GM19324 (cell line): ENCODE results near the gene FRAS1.
"Not testable (repeated sequence)": the region's sequence is repeated elsewhere in the genome, so short reads cannot be mapped to it uniquely, and the experiment has no call there.

Source experiments
- ATAC-seq: cut with Tn5 transposase; IDR thresholded peaks from one replicate; pipeline ENCODE4 v1.9.1; 2021; ENCODE audit warnings: mild to moderate bottlenecking, moderate library complexity; ENCODE audit not compliant: unreplicated experiment, low FRiP score

FRAS1 gene

DNA sequence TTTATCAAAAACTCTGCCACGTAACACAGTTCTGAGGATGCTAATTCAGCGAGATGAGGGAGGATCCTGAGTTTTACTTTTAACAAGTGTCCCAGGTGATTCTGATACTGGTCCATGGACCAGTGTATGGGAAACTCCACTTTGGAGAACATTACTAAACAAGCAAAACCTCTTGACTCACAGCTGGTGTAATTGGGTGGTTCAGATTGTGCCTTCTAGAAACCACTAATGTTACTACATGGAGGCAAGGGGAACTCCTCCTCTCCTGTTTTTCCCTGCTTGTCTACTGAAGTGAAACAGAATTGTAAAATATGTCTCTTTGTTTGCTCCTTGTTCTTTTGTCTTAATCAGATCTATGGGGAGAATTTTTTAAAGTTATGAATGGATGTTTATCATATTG lies 62.6 kb downstream of the FRAS1 start:
- no peak for ATAC-seq

DNA sequence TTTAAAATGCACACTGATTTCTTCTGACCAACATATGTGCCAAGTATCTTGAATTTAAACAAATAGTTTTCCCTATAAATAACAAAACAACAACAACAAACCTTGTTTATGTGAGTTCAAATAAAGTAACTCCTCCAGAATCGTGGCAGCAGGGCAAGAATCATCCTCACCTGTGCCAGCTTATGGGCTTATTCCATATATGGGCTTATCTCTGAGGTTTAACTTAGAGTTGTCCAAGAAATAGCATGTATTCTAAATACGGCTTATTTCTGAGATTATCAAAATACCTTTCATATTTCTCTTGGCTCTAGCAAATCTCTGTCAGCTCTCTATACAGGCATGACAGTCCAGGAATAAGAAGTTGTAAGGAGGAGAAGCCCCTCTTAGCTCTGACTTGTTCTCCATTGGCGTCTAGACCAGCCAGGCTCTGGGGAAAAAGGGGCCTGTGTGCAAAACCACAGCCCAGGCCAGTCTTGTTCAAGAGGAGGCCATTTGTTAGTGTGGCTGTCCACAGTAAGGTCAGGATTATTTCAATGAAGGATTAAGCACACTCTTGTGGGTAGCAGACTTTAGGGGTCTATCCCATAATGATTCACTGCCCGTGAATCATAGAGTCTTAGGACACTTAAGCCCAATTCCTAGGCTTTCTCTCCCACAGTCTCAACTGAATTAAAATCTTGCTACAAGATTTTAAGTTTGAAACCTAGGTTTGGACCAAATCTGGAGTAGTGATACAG lies 63.2 kb downstream of the FRAS1 start:
- ATAC-seq, result no peak

DNA sequence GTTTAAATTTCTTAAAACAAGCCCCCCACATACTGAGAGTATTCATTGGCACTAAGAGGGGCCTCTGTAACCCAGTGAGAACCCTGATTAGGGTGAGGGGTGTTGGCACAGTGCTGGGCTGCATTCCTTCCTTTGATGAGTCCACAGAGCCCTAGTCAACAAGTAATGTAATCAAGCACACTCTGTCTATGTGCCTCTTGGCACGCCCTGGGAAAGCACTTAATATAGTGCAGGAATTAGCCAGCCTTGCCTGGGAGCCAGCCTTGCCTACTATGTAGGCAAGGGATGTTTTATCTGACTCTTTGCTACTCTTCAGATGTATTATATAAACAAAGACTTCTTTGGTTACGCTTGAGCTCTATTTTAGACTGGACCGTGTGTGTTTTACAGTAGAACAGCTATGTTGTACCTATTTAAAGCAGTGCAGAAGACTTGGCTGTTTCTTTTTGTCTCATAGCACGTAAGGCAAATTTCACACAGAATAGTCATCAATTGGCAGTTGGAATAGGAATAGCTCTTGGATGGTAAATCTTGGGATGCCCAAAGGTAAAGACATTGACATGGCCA lies 64.3 kb downstream of the FRAS1 start:
- no peak for ATAC-seq

DNA sequence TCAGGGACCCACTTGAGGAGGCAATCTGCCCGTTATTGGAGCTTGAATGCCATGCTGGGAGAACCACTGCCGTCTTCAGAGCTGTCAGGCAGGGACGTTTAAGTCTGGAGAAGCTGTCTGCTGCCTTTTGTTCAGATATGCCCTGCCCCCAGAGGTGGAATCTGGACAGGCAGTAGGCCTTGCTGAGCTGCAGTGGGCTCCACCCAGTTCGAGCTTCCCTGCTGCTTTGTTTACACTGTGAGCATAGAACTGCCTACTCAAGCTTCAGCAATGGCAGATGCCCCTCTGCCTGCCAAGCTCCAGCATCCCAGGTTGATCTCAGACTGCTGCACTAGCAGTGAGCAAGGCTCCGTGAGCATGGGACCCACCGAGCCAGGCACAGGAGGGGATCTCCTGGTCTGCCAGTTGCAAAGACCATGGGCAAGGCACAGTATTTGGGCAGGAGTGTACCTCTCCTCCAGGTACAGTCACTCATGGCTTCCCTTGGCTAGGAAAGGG lies 68.8 kb downstream of the FRAS1 start:
- ATAC-seq, result not testable (repeated sequence)

DNA sequence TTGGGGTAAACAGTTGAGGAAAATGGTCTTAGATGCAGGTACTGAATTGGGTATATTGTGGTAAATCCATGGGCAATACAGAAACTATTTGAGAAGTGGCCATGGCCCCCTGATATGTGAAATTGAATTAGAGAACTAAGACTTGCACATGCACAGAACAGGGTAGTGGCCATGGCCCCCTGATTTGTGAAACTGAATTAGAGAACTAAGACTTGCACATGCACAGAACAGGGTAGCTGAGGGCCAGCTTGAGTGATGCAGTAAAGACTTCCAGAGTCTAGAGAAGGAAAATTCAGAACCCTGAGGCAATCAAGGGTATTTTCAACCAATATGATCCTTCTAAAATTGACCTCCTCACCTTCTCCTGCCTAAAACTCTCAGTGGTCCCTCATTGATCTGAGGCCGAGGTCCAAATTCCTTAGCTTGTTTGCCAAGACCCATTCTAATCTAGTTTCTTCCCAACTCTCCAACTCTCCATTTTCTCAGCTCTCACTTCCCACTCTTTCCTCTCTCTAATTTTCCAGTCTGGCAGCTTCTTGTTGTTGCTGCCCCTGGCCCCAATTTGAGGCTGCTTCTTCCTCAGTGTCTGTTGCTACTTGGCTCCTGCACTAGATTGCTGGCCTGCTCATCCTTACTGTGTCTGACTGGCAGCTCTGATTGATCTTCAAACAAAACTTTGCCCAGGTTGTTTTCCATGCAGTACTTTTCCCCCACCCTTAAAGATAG lies 72.4 kb downstream of the FRAS1 start:
- ATAC-seq, result no peak

DNA sequence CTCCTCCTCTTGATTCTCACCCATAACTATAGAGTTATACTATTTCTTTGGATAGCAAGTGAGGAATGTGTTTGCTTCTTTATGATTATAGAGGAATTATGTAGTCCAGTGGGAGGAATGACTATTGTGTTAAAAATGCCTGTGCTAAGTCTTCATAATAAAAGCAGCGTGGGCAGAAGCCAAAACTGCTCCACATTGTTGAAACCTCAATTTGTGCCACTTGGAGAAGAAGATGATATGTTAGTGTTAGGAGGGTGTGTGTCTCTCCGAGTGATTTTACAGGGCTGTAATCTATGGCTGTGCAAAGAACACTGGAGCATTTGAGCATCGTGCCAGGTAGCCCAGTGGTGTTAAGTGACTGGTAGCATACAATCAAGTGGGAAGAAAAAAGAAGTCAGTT lies 74.3 kb downstream of the FRAS1 start:
- ATAC-seq, result no peak

DNA sequence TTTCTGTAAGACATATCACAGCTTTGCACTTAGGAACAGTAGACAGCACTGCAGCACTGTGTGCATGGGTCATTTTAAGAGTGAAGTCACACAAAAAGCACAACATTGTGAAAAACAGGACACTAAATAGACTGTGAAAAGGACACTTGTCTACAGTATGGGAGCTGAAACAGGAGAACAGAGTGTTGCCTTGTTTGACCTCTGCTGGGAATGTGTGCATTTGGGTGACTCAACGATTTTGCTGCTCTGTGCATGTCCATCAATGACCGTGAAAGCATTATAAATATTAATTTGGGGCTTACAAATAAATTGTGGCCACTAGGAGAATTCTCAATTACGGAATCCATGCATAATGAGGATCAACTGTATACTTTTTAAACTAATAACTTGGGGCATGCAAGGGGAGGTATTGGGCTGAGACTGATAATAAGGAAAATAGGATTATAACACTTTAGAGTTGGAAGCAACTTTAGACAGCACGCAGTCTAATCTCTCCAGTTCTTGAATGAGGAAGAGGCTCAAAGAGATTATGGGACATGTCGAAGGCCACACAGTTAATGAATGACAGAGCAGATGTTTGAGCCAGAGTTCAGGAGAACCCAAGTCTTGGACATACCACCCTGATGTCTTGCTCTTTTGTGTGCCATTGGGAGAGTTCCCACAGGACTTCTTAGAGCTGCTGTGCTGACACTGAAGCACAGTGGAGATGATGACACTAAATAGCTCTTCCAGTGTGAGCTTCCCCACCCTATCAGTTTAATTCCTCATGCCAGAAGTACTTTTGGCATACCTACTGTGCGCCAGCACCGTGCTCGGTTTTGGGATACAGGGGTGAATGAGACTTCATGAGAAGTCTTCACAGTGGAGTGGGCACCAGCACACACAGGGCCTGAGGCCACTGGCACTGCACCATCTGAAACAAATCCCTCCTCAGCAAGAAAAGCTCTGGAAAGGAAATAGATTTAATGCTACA lies 79.3 kb downstream of the FRAS1 start:
- no peak for ATAC-seq

DNA sequence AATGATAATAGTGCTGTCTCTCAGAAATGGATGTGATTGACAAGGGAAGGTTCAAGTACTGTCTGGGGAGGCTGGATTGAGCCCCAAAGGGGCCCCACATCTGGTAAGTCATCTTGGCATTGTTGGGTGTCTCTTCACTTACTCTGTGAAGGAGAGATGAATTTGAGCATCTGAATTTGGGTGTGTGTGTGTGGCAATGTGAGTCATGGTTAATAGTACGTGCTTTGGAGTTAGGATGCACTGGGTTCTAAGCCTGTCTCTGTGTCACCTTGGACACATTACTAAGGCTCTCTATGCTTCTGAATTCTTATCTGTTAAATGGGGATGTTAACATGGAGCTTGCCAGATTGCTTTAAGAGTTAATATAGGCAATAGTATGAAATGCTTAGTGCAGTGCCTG lies 80.4 kb downstream of the FRAS1 start:
- ATAC-seq, result no peak

DNA sequence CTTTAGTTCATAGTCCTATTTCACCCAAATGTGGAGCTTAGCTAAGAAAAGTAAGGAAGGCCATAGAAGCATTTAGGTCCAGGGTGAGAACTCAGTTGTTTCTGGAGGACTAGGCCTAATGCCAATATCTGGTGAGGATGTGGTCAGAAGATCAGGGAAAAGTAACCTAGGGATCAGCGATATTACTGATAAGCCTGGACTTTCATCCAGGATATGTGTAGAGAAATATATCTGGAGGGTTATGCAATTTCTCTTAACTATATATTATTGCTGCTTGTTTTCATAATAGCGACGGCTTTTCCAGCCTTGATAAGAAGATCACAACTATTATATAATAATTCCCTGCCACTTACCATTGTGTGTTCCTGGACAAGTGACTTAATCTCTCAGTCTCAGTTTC lies 81.1 kb downstream of the FRAS1 start:
- ATAC-seq, result no peak

DNA sequence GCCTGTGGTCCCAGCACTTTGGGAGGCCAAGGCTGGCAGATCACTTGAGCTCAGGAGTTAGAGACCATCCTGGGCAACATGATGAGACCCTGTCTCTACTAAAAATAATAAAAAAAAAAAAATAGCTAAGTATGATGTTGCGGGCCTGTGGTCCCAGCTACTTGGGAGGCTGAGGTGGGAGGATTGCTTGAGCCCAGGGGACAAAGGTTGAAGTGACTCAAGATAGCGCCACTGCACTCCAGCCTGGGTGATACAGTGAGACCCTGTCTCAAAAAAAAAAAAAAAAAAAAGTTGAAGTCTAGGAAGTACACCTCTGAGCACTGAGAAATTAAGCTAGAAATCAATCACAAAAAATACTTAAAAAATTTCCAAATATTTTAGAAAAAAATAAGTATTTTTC lies 86.5 kb downstream of the FRAS1 start:
- ATAC-seq, result no peak

DNA sequence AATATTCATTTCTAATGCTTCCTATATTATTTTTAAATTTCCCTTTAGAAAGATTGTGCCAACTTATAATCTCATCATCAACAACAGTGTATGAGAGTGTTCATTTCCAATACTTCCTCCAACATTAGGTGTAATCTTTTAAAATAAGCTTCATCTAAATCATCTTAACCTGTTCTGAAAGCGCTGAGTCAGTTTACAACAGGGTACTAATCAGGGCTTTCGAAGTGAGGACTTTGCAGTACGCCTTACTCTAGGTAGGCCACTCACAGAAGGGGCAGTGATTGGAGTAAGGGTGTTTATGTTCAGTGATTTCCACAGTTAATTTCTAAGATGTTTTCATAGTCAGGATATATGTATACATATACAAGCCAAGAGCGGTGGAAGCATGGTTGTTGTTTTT lies 87.9 kb downstream of the FRAS1 start:
- ATAC-seq, result no peak

DNA sequence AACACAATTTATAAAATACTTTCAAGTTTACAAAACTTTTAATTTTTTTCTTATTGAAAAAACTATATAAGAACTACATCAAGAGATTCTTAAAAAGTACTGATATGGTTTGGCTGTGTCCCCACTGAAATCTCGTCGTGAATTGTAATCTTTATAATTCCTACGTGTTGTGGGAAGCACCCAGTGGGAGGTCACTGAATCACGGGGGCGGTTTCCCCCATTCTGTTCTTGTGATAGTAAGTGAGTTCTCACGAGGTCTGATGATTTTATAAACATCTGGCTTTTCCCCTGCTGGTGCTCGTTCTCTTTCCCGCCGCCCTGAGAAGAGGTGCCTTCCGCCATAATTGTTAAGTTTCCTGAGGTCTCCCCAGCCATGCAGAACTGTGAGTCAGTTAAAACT lies 88.5 kb downstream of the FRAS1 start:
- no peak for ATAC-seq

DNA sequence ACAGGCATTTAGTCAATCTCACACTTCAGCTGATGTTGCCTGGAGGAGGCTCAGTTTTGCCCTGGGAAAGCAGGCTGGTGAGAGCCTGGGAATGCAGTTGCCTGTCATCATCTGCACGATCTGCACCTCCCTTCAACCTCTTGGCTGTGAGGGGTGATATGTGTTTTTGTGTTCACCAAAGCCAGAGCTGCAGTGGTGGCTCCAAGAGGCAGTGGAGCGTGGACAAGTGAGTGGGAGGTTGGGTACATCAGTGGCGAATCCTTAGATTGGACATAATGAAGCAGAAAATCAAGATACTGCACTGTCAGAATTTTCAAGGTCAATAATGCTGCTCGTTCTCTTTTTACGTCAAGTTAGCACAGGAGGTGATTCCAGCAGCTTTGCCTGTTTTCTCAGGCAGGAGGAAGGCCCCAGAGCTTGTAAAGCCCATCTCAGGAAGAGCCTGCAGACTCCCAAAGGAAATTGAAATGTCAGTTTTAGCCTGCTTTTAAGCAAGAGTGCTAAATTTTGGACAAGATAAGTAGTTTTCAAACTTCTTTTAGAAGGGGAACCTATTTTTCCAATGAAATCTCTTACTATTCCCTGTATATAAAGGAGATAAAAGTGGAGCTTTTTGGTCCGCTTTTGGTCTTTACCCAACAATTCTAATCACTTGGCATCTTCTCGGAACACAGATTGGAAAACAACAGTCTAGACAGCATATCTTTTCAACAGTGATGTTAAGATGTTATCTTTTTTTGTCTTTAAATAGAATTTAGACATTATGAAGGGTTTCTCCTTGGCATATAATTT lies 92.8 kb downstream of the FRAS1 start:
- ATAC-seq, result no peak

DNA sequence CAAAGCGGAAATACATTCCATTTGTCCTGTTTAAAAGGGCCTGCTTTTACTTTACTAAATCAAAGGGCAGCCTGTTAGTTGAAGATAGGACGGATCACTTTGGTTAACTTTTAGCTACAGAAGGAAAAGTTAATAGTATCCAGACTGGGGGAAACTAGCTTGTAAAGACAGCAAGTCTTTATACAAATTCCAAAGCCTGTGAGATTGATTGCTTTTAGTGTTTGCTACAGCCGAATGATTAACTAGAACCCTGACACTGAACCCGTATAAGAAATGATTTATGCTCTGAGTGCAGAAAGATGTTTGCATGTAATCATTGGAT lies 93.4 kb downstream of the FRAS1 start:
- no peak for ATAC-seq

DNA sequence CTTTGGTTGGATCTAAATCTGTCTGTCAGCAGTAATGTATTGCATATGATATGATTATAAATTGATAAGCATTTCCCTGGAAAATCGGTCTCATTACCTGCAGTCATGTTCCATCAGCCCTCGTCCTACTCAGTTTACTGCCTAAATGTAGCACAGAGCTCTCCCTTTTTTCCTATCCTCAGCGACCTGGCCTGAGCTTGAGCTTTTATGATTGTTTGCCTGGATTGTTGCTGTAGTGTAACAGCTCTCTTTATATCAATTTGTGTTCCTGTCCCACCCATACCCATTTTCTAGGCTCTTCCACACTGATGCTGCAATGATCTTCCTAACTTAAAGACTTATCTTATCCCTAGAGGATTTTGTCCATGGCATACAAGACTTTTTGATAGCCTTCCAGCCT lies 95.7 kb downstream of the FRAS1 start:
- ATAC-seq, result no peak

DNA sequence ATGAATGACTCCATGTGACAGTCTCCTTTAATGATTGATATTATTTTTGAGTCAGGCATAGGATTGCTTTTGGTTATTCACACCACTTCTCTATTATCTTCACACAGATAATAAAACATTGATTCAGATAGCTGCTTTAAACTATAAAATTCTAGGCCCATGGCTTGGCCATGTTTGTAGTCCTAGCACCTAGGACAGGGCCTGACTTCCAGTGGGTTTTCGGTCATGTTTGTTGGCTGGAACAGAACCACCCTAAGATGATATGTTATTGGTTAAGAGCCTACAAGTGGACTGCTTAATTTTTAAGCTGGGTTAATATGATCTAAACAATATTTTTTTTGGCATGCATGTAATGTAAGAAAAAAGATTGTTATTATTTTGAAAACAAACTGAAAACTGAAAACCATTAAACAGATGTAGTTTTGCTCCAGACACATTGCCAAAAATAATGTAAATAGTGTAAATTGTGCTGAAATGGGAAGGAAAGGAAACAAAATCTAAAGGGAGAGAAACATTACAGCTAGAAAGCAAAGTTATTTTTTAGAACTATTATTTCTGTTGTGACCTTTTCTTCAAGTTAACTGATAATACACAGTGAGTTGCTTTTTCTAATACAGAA lies 98.0 kb downstream of the FRAS1 start:
- no peak for ATAC-seq

DNA sequence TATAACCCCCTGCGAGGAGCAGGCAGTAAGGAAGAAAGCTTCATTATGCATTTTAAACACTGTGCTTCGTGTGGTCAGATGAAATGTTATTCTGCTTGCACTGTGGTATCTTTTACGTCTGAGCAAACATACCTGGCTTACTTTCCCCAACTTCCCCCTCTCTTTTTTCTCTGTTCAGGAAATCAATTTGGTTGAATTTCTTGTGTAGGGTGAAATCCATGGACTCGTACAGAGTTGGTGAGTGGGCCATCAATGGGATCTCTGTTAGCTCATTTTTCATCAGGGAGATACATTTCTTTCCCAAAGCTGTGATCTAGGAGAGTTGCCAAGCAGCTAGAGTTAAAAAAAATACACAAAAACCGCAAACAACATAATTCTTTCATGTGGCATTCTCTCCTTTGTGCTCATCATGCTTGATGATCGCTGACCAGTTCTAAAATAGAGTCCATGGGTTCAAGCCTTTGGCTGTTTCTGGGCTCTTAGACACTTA lies 98.5 kb downstream of the FRAS1 start:
- ATAC-seq, result no peak

DNA sequence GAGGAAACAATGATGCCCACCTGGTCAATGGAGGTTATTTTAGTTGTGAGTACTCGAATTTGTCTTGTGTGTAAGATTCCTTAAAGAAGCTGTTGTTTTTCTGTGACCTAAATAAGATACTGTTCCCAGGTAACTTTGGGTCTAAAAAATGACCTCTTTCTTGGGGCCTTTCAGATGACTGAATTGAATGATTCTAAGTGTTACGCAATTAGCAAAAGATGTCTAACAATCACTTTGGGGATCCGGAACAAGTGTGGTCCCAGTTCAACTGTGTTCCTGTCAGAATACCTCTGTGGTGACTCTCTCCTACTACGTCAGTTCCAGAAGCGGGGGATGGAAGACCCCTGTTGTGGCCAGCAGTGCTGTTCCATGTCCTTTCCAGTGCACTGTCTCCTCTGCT lies 99.4 kb downstream of the FRAS1 start:
- no peak for ATAC-seq

DNA sequence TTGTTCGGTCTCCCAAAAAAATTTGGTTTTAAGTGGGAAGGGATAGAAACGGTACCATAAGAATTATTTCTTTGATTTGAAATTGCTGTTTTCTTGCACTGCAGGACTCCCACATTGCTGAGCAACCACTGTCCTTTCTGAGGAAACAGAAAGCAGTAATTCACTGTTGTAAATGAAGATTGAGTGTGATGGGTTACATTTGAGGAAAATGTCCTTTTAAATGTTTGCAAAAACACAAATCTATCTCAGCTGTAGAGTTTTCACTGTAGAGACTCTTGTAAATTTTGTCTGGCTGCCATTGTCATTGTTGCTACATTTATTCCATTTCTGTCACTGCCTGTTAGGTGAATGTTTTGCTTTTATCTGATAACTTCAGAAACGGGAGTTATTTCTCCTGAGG lies 105.2 kb downstream of the FRAS1 start:
- no peak for ATAC-seq
